NCI-H524 treated with DMSO at 0.1 percent for 48 hours (cell line): ENCODE data around the gene EIF4E3.

ENCODE experiments used
- DNase-seq: peaks from one replicate; lab custom pipeline; 2025; lab: John Stamatoyannopoulos, UW

The EIF4E3 gene

GRCh38 chr3:71723452-71724170, 1.6 kb downstream of the EIF4E3 start:
- DNase-seq = no peak

GRCh38 chr3:71722693-71723092, 2.5 kb downstream of the EIF4E3 start:
- no peak for DNase-seq

GRCh38 chr3:71721651-71722157, 3.5 kb downstream of the EIF4E3 start:
- no peak for DNase-seq

GRCh38 chr3:71721002-71721401, 4.2 kb downstream of the EIF4E3 start:
- DNase-seq = no peak

- no peak for DNase-seq
Observed at GRCh38 chr3:71718072-71718471, 7.1 kb downstream of the EIF4E3 start.

- no peak for DNase-seq
Observed at GRCh38 chr3:71714595-71714994, 10.6 kb downstream of the EIF4E3 start.

- DNase-seq = no peak
Observed at GRCh38 chr3:71713041-71713440, 12.2 kb downstream of the EIF4E3 start.

GRCh38 chr3:71710906-71711494, 14.2 kb downstream of the EIF4E3 start:
- DNase-seq = peak; percentile 9

GRCh38 chr3:71709908-71710511, 15.2 kb downstream of the EIF4E3 start:
- DNase-seq = no peak

- no peak for DNase-seq
Observed at GRCh38 chr3:71708476-71709105, 16.6 kb downstream of the EIF4E3 start.

GRCh38 chr3:71707595-71707994, 17.6 kb downstream of the EIF4E3 start:
- DNase-seq = no peak

- DNase-seq = no peak
Observed at GRCh38 chr3:71705681-71706080, 19.5 kb downstream of the EIF4E3 start.

- DNase-seq = no peak
Observed at GRCh38 chr3:71704915-71705314, 20.3 kb downstream of the EIF4E3 start.

GRCh38 chr3:71703797-71704196, 21.4 kb downstream of the EIF4E3 start:
- DNase-seq = no peak

- no peak for DNase-seq
Observed at GRCh38 chr3:71702131-71703024, 22.8 kb downstream of the EIF4E3 start.

- no peak for DNase-seq
Observed at GRCh38 chr3:71701251-71701762, 23.9 kb downstream of the EIF4E3 start.

GRCh38 chr3:71695000-71695482, 30.2 kb downstream of the EIF4E3 start:
- DNase-seq = no peak

- no peak for DNase-seq
Observed at GRCh38 chr3:71694358-71694999, 30.7 kb downstream of the EIF4E3 start.

- DNase-seq = no peak
Observed at GRCh38 chr3:71693641-71694040, 31.6 kb downstream of the EIF4E3 start.

GRCh38 chr3:71692139-71692538, 33.1 kb downstream of the EIF4E3 start:
- DNase-seq = no peak

- DNase-seq = no peak
Observed at GRCh38 chr3:71690341-71690841, 34.8 kb downstream of the EIF4E3 start.
